HCT116 (cell line): ENCODE data around the gene ADGRL3.

Source experiments
- ATF3 ChIP-seq: IDR thresholded peaks from 2 replicates; pipeline ENCODE4 v1.6.1; 2012
- CTCF ChIP-seq, 3 experiments: fragments of 200-600 bp in 1 of 3; sonication (generic) in 1 of 3; IDR thresholded peaks in 2 of 3; conservative IDR thresholded peaks in 1 of 3; 2 replicates each; pipeline ENCODE4 v1.5.1; 2012 to 2017; ENCODE audit warnings: low read depth in 2 of 3, low read length in 2 of 3, antibody characterized with exemption in 1 of 3, borderline replicate concordance in 1 of 3, control low read depth in 1 of 3, mild to moderate bottlenecking in 1 of 3, mixed read lengths in 1 of 3, mixed run types in 1 of 3, moderate library complexity in 1 of 3; ENCODE audit not compliant: insufficient read depth in 1 of 3
- EGR1 ChIP-seq: IDR thresholded peaks from 2 replicates; pipeline ENCODE4 v1.6.1; 2012; ENCODE audit warnings: low read depth
- ELF1 ChIP-seq: IDR thresholded peaks from 2 replicates; pipeline ENCODE4 v1.6.1; 2012; ENCODE audit warnings: low read depth, borderline replicate concordance
- EZH2 ChIP-seq: fragments of 200-600 bp; sonication (generic); IDR thresholded peaks from 2 replicates; pipeline ENCODE4 v1.6.1; 2017; ENCODE audit warnings: antibody characterized with exemption, mixed run types
- EZH2phosphoT487 ChIP-seq: fragments of 200-600 bp; IDR thresholded peaks from 2 replicates; pipeline ENCODE4 v1.6.1; 2018; ENCODE audit warnings: antibody characterized with exemption, borderline replicate concordance
- JUND ChIP-seq: IDR thresholded peaks from 2 replicates; pipeline ENCODE4 v1.6.1; 2012
- MAX ChIP-seq: IDR thresholded peaks from 2 replicates; pipeline ENCODE4 v1.6.1; 2012
- POLR2A ChIP-seq: IDR thresholded peaks from 2 replicates; pipeline ENCODE4 v1.7.0; 2011; ENCODE audit warnings: borderline replicate concordance; ENCODE audit not compliant: insufficient read depth, insufficient read length; ENCODE audit errors: extremely low read depth
- POLR2AphosphoS5 ChIP-seq: IDR thresholded peaks from 2 replicates; pipeline ENCODE4 v1.6.1; 2011; ENCODE audit warnings: mild to moderate bottlenecking, low read depth, low read length, moderate library complexity
- REST ChIP-seq: IDR thresholded peaks from 2 replicates; pipeline ENCODE4 v1.6.1; 2012; ENCODE audit warnings: low read depth
- SP1 ChIP-seq: IDR thresholded peaks from 2 replicates; pipeline ENCODE4 v1.6.1; 2012; ENCODE audit warnings: low read depth

GRCh38 chr4:61376301-61376700 lies 176.2 kb downstream of the ADGRL3 start:
- TF ChIP-seq EGR1 (no peak), CTCF (IDR thresholded peaks at IDR 0.05 in 2 of 3, conservative IDR thresholded peaks at IDR 0.05 in 1 of 3; ENCODE audit: borderline replicate concordance in 1 of 3, insufficient read depth in 1 of 3, low read depth in 2 of 3, low read length in 2 of 3) (no peak), EZH2 (no peak), ELF1 (no peak), MAX (no peak), POLR2A (no peak), JUND (no peak), POLR2AphosphoS5 (no peak), EZH2phosphoT487 (no peak), REST (no peak), ATF3 (no peak), SP1 (no peak)
